ENCODE data around the gene SSRP1. TPM values are rescaled to one million over a fixed set of nuclear protein-coding genes. Genes with fewer than 3 reads are reported as not detected.

The SSRP1 gene
- total RNA-seq, 2 experiments from 2014 or later: 304 to 322 TPM

DNA sequence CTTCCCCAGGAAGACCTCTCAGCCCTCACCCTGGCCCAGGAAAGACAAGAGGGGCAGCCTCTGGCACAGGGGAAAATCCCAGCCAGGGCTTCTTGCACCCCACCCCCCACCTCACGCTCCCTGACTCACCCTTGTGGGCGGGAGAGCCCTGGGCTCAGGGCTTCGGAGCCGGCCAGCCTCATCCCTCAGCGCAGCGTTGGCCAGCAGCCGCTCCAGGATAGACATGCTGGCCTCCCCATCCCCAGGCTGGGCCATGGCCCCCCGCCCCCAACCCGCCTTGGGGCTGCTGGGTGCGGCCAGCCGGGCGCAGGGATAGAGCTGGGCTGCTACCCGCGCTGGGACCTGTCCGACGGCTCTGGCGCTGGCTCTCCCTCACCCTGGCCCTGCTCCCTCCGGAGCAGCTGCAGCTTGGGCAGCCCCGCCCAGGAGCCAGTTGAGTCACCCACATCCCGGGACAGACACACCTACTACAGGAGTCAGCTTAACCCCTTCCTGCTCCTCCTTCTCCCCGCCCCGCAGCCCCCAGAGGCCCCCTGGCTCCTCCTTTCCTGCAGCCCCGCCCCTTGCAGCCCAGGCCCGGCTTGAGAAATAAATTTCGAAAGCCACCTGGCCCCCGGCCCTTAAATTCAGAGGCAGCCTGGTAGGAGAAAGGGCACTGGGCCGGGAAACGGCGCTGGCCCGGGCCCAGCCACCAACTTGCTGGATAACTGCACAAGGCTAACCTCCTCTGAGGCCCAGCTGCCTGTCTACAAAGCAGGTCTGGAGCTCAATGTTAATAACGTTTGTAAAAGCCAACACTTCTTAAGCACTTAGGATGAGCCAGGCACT, 24.4 kb downstream of the SSRP1 start:
- H3K4me3 Mint-ChIP-seq: no peak overlapping the region
- H3K36me3 Mint-ChIP-seq (ENCODE audit: low read depth): peaks cover 11% of the 10 kb centered on the region
- H3K4me1 Mint-ChIP-seq (ENCODE audit: low read depth): peaks cover 17% of the 10 kb centered on the region
- no peaks in the 10 kb centered on the region for H3K27me3 Mint-ChIP-seq (ENCODE audit: low read depth)
- intact Hi-C loops (cut with micrococcal nuclease): loop anchor here (1.0 kb wide), 2 partner anchors 14 to 24 kb away; partner anchors contain the start of gene SSRP1
- H3K9me3 Mint-ChIP-seq: no peaks in the 10 kb centered on the region
- no peak overlapping the region for H3K27ac Mint-ChIP-seq
- CTCF ChIA-PET: interaction anchor here (0.9 to 1.1 kb wide), 3 partner anchors 9 to 192 kb away, joined by 3 to 4 read pairs (median 3); no protein-coding TSS in a partner anchor
- peak; percentile 89 for DNase-seq

DNA sequence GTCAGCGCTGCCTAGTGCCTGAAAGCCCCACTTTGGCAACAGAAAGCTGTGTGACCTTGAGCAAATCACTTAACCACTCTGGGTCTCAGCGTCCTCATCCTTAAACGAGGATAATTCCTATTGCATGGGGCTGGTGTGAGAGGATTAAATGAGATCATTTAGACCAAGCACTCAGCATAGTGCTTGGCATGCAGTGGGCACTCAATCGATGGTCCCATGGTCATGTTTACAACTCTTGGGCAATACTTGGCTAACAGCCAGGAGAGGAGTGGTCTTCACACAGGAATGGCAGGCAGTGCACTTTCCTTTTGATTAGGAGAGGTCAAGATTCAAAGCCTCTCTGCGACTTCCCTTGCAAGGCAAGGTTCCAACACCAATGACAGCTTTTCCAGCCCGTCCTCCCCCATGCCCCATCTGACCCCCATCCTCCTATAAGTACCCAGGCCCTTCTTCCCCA, 25.0 kb downstream of the SSRP1 start:
- H3K4me1 Mint-ChIP-seq (ENCODE audit: low read depth): peaks cover 17% of the 10 kb centered on the region
- no peaks in the 10 kb centered on the region for H3K27me3 Mint-ChIP-seq (ENCODE audit: low read depth)
- intact Hi-C loops (cut with micrococcal nuclease): loop anchor here (1.0 kb wide), 2 partner anchors 15 to 25 kb away; partner anchors contain the start of gene SSRP1
- H3K4me3 Mint-ChIP-seq: no peak overlapping the region
- no peaks in the 10 kb centered on the region for H3K9me3 Mint-ChIP-seq
- no peak overlapping the region for H3K27ac Mint-ChIP-seq
- peaks cover 11% of the 10 kb centered on the region for H3K36me3 Mint-ChIP-seq (ENCODE audit: low read depth)
- CTCF ChIA-PET: interaction anchor here (0.9 to 1.1 kb wide), 2 partner anchors 15 to 191 kb away, joined by 3 read pairs; no protein-coding TSS in a partner anchor
- no peak for DNase-seq

DNA sequence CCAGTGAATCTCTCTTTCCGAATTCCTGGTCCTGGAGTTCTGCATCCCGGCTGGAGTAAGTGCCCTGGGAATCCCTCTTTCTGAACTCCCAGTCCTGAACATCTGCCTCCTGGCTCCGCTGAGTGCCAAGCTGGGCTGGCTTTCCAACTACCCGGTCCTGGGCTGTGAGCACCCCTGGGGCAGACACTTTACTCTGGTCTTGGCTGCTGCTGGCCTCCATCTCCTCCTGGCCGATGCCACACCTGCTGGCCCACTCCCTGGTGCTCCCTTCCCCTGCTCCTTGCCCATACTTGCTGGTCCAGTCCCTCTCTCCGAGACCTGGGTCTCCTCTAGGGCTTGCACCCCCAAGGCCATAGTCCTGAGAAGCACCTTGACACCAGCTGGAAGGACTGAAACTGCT, 25.6 kb downstream of the SSRP1 start:
- Mint-ChIP-seq H3K9me3 (no peaks in the 10 kb centered on the region), H3K27ac (no peak overlapping the region), H3K4me1 (ENCODE audit: low read depth) (peaks cover 17% of the 10 kb centered on the region), H3K27me3 (ENCODE audit: low read depth) (no peaks in the 10 kb centered on the region), H3K4me3 (no peak overlapping the region), H3K36me3 (ENCODE audit: low read depth) (peaks cover 11% of the 10 kb centered on the region)
- intact Hi-C loops (cut with micrococcal nuclease): no loop called here
- DNase-seq: no peak
- CTCF ChIA-PET: no interaction called here

DNA sequence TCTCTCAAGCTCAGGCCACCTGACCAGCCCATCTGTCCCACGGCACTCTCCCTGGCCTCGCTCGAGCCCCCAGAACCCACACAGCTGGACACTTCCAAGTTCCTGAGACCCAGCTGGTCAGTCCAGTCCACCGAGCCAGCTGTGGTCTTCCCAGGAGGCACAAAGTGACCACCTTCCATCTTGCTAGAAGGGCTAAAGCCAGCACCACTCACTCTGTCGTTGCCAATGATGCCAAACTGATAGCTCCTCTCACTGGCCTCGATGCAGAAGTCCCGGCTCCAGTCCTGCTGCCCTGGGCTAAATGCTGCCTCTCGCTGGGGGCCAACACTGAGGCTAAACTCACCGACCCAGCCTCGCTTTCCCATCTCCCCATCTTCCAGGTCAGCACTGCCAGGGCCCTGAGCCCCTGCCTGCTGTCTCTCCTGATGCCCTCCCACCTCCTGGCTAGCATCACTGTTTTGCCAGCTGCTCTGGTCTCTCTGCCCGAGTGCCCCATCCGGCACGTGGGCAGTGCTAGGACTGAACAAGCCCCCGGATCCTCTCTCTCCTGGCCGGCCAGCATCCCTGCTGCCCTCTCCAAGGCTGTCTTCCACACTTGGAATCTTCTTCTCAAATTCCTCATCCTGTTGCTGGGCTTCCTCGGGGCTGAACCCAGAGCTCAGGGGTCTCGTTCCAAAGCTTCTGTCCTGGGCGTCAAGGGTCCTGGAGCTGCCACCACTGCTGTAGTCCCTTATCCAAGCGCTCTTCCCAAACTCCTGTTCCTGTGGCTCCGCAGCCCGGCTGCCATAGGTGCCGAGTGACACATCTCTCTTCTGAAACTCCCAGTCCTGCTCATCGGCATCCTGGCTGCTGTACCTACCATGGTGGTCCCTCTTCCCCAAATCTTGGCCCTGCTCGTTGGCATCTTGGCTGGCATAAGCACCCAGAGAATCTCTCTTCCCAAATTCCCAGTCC, 26.3 kb downstream of the SSRP1 start:
- Mint-ChIP-seq H3K9me3 (no peaks in the 10 kb centered on the region), H3K4me3 (no peak overlapping the region), H3K27ac (no peak overlapping the region), H3K36me3 (ENCODE audit: low read depth) (peaks cover 11% of the 10 kb centered on the region), H3K27me3 (ENCODE audit: low read depth) (no peaks in the 10 kb centered on the region), H3K4me1 (ENCODE audit: low read depth) (peaks cover 17% of the 10 kb centered on the region)
- CTCF ChIA-PET: no interaction called here
- DNase-seq: no peak
- intact Hi-C loops (cut with micrococcal nuclease): no loop called here

DNA sequence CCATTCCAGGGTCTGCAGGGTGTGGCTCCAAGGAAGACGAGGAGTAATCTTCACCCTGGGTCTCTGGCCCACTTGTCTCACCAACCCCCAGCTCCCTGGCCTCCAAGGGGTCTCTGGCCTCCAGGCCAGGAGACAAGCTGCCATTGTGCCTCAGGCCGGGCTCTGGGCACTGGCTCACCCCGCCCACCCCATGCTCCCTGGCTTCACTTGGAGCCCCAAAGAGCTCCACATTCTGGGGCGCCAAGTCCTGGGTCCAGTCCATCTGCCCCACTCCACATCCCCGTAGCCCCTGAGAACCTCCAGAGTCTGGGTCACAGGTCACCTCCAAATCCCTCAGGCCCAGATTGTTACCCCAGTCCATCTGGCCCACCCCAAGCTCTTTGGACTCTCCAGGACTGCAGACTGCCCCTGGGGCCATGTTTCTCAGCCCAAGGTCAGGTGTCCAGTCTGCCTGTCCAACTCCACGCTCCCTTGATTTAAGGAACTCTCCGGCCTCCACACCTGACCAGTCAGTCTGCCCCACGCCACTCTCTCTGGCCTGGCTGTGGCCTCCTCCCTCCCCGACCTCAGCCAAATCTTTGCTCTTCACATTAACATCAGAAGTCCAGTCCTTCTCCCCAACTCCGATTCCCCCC, 27.1 kb downstream of the SSRP1 start:
- intact Hi-C loops (cut with micrococcal nuclease): no loop called here
- Mint-ChIP-seq H3K27ac (no peak overlapping the region), H3K36me3 (ENCODE audit: low read depth) (peaks cover 13% of the 10 kb centered on the region), H3K4me3 (no peak overlapping the region), H3K27me3 (ENCODE audit: low read depth) (no peaks in the 10 kb centered on the region), H3K9me3 (no peaks in the 10 kb centered on the region), H3K4me1 (ENCODE audit: low read depth) (peaks cover 17% of the 10 kb centered on the region)
- CTCF ChIA-PET: no interaction called here
- DNase-seq: no peak

DNA sequence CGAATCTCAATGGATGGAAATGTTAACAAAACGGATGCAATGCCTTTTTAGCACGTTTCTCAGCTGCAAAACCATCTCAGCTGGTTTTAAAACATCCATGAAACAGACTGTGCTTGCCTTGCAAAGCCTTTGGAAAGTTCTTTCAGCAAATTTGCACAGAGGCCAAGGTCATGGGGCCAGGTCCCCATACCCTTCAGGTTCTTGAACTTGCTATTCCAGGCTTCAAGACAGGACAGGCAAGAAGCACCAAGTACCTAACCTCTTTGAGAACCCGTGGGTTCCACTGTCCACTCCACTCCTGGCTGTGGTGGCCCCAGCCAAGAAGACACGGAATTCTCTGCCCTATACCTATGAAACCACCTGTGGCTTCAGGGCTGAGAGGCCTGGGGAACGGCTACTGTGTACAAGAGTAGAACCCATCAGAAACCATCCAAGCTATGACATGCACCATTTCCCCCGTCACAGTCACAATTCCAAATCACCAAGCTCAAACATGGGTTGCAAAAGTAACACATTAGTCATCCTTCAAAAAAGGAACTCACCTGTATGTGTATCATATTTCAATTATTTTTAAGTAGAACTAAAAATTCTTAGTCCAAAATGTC, 27.9 kb downstream of the SSRP1 start:
- H3K9me3 Mint-ChIP-seq: no peaks in the 10 kb centered on the region
- intact Hi-C loops (cut with micrococcal nuclease): no loop called here
- no peak overlapping the region for H3K4me3 Mint-ChIP-seq
- DNase-seq: no peak
- no peaks in the 10 kb centered on the region for H3K27me3 Mint-ChIP-seq (ENCODE audit: low read depth)
- H3K36me3 Mint-ChIP-seq (ENCODE audit: low read depth): peaks cover 16% of the 10 kb centered on the region
- H3K4me1 Mint-ChIP-seq (ENCODE audit: low read depth): peaks cover 17% of the 10 kb centered on the region
- H3K27ac Mint-ChIP-seq: no peak overlapping the region
- CTCF ChIA-PET: interaction anchor here (1.5 kb wide), 1 partner anchor 27 kb away, joined by 3 read pairs; no protein-coding TSS in a partner anchor

DNA sequence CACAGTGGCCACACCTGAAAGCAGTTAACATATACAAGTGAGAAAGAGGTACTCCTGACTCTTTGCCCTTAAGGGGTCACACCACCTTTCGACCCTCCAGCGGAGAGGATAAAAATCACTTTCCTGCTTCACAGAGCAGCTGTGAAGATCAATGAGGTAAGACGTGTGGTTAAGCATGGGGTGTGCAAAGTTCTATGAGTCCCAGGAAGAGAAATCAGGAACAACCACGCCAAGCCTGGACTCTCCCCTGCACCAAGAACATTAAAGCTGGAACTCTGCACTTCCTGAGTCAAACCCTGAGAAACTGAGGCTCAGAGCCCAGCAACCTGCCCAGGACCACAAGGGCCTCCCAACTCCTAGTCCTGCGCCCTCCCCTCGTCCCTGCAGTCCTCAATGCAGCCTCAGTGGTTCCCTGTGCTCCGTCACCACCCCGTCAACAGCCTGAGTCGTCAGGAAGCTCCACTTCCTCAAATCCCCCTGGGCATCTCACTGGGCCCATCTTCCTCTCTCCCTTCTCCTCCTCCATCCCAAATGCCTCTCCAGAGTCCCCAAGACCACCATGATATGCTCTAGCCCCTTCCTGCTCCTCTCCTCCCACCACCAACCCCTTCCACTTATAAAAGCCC, 28.6 kb downstream of the SSRP1 start:
- Mint-ChIP-seq H3K27me3 (ENCODE audit: low read depth) (no peaks in the 10 kb centered on the region), H3K27ac (no peak overlapping the region), H3K9me3 (no peaks in the 10 kb centered on the region), H3K4me1 (ENCODE audit: low read depth) (peaks cover 15% of the 10 kb centered on the region), H3K36me3 (ENCODE audit: low read depth) (peaks cover 19% of the 10 kb centered on the region), H3K4me3 (no peak overlapping the region)
- intact Hi-C loops (cut with micrococcal nuclease): no loop called here
- DNase-seq: no peak
- CTCF ChIA-PET: interaction anchor here (1.5 kb wide), 1 partner anchor 28 kb away, joined by 3 read pairs; no protein-coding TSS in a partner anchor

DNA sequence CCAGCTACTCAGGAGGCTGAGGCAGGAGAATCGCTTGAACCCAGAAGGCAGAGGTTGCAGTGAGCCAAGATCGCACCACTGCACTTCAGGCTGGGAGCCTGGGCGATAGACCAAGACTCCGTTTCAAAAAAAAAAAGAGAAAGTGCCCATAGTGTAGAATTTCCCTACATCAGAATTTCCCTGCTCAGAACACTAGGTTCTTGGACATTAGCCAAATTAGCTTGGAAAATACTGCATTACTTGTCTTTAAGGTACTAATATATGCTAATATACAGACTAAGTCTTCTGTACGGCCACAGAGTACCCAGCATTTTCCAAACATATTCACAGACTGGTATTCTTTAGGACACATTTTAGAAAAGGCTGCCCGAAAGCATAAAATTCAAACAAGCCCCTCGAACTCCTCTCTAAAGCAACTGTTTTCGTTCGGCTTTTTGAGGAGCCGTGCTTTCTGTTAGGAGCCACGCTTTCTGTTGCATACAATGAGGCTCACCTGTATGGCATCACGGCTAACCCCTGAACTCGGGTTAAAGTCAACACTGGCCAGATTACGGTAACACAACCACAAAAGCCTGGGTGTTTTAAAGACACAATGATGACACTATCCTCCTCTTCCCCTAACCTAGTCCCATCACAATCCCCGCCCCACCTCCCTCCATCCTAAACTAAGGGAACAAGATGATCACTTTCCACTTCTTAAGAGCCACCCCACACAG, 29.4 kb downstream of the SSRP1 start:
- CTCF ChIA-PET: interaction anchor here (1.5 kb wide), 1 partner anchor 28 kb away, joined by 3 read pairs; no protein-coding TSS in a partner anchor
- Mint-ChIP-seq H3K4me1 (ENCODE audit: low read depth) (peaks cover 7% of the 10 kb centered on the region), H3K27me3 (ENCODE audit: low read depth) (no peaks in the 10 kb centered on the region), H3K27ac (no peak overlapping the region), H3K4me3 (no peak overlapping the region), H3K9me3 (no peaks in the 10 kb centered on the region), H3K36me3 (ENCODE audit: low read depth) (peaks cover 26% of the 10 kb centered on the region)
- no peak for DNase-seq
- intact Hi-C loops (cut with micrococcal nuclease): no loop called here

DNA sequence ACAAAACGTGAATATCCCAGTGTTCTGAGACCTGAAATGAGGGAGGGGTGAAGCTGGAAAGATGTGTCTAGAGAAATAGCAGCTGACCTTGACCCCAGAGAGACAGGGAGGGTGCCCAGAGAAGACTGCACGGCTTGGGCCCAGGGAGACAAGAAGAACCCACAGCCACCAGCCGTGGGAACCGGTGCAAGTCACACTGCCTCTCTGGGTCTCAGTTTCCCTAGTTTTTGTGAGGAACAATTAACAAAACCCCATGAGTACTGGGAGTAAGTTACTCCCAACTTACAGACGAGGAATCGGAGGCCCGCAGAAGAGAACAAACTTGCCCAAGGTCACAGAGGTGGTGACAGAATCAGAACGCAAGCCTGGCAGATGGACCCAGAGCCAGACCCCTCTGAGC, 30.2 kb downstream of the SSRP1 start:
- H3K4me3 Mint-ChIP-seq: no peak overlapping the region
- H3K27me3 Mint-ChIP-seq (ENCODE audit: low read depth): no peaks in the 10 kb centered on the region
- no peaks in the 10 kb centered on the region for H3K4me1 Mint-ChIP-seq (ENCODE audit: low read depth)
- CTCF ChIA-PET: no interaction called here
- H3K27ac Mint-ChIP-seq: no peak overlapping the region
- intact Hi-C loops (cut with micrococcal nuclease): no loop called here
- no peaks in the 10 kb centered on the region for H3K9me3 Mint-ChIP-seq
- peaks cover 34% of the 10 kb centered on the region for H3K36me3 Mint-ChIP-seq (ENCODE audit: low read depth)
- no peak for DNase-seq

DNA sequence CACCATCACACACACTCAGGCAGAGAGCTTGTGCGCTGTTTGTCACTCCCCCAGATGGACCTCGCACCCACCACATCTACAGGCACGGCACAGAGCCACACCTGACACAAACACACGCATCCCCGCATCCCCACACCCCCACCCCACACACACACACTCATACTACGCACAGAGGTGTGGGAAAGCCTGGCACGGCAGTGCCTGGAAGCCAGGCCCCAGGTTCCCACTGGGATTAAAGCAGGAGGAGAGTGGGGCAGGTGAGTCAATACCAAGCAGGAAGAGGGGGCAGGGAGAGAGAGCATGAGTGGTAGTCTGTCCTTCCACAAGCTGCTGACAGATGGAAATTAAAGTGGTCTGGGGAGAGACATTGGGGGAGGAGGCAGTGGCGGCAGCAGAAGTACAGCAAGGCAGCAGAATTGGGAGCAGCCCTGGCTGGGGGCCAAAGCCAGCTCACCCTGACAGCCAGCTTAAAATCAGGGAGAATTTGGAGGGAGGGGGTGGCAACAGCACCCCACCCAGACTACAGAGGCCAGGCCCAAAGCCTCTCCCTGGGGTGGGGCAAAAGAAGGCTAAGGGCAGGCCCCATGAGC, 31.6 kb downstream of the SSRP1 start:
- H3K4me1 Mint-ChIP-seq (ENCODE audit: low read depth): no peaks in the 10 kb centered on the region
- DNase-seq: no peak
- peaks cover 37% of the 10 kb centered on the region for H3K36me3 Mint-ChIP-seq (ENCODE audit: low read depth)
- no peak overlapping the region for H3K27ac Mint-ChIP-seq
- no peak overlapping the region for H3K4me3 Mint-ChIP-seq
- intact Hi-C loops (cut with micrococcal nuclease): no loop called here
- CTCF ChIA-PET: interaction anchor here (0.6 kb wide), 1 partner anchor 208 kb away, joined by 3 read pairs; no protein-coding TSS in a partner anchor
- peaks cover 10% of the 10 kb centered on the region for H3K9me3 Mint-ChIP-seq
- H3K27me3 Mint-ChIP-seq (ENCODE audit: low read depth): no peaks in the 10 kb centered on the region
